Left lung (tissue), 10 donors: ENCODE results near the gene GALNT15. TPM values are rescaled to one million over a fixed set of nuclear protein-coding genes. Genes with fewer than 3 reads are reported as not detected.
A peak's percentile ranks its signal among the peaks of the same experiment; 100 is the strongest.

Experiments
- ATAC-seq: fragments of 200-7000 bp; cut with Tn5 transposase; one replicate; pipeline ENCODE4 v1.9.1; 2020; ENCODE audit warnings: moderate library complexity
- DNase-seq, 4 donors: peaks; one replicate each; pipeline ENCODE4 v3.0.0-alpha.2; 2013 to 2020
- H3K27ac ChIP-seq, 2 donors: fragments of 200-600 bp; sonication (generic) in 1 of 2; one replicate each; pipeline versions ENCODE4 v1.5.0 to v1.8.0; 2020 to 2021
- H3K27me3 ChIP-seq, 2 donors: fragments of 200-600 bp; sonication (generic) in 1 of 2; one replicate each; pipeline versions ENCODE4 v1.5.0 to v1.8.0; 2020 to 2021
- H3K36me3 ChIP-seq, 2 donors: fragments of 200-600 bp; sonication (generic) in 1 of 2; one replicate each; pipeline versions ENCODE4 v1.5.0 to v1.8.0; 2020 to 2021
- H3K4me1 ChIP-seq, 2 donors: fragments of 200-600 bp; one replicate each; pipeline ENCODE4 v1.8.0; 2021
- H3K4me3 ChIP-seq, 2 donors: fragments of 200-600 bp; sonication (generic) in 1 of 2; one replicate each; pipeline versions ENCODE4 v1.5.0 to v1.8.0; 2020 to 2021; ENCODE audit warnings: mild to moderate bottlenecking in 1 of 2
- H3K9me3 ChIP-seq, 2 donors: fragments of 200-600 bp; sonication (generic) in 1 of 2; one replicate each; pipeline versions ENCODE4 v1.5.0 to v1.8.0; 2020 to 2021
- intact Hi-C, 2 donors: fragments of 100-400 bp; cut with DNase I; formaldehyde crosslinking; loops; one replicate each; pipeline versions ENCODE4 v1.11.2 to v1.14.2; 2022
- polyA plus RNA-seq, 6 donors: library from polyadenylated mRNA; unstranded; fragments of 120-200 nt; gene quantifications; one replicate each; pipeline ENCODE4 v1.2.1, GENCODE V29; 2013; ENCODE audit not compliant: insufficient read length in 6 of 6
- total RNA-seq, 2 donors: library from RNA; stranded (reverse); fragmentation: NEBNext Ultra II Directional; extraction: Animal tissue kit (Norgen Biotek cat#: 25700); gene quantifications; one replicate each; pipeline ENCODE4 v1.2.1, GENCODE V29; 2021
- TF ChIP-seq, protein P1 (sequence below), 2 donors: fragments of 200-600 bp; sonication (generic) in 1 of 2; IDR thresholded peaks; one replicate each; pipeline versions ENCODE4 v1.5.0 to v1.8.0; 2021; ENCODE audit warnings: antibody characterized with exemption in 2 of 2
- donor health status: DM: no; HTN: yes; CAD: no.
- donor health status: DM: no; HTN: no; CAD: no.

GALNT15 gene
- total and polyA plus RNA-seq, 8 donors = 0.98 to 4.5 (median 1.9) TPM

DNA sequence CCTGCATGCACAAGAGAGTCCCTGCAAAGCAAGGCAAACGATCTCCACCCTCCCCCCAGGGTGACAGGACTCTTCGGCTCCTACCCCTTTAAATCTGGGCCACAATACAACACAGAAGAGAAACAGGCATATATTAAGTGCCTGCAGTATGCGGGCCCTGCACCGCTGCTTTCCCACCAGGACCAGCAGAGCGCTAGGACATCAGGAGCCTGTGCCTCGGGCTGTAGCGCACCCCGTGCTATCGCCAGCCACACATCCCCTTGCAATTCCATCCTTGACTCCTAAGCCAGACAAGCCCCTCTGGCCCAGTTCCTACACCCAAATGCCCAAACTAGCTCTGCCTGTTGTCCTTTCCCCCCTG, 4.1 kb downstream of the GALNT15 start:
- Histone ChIP-seq H3K4me3 (no peak overlapping the region), H3K4me1 (peaks cover 3 to 21% of the 10 kb centered on the region in 2 donors), H3K36me3 (no peaks in the 10 kb centered on the region), H3K27me3 (peaks cover 0 to 3% of the 10 kb centered on the region in 2 donors), H3K27ac (no peak overlapping the region), H3K9me3 (no peaks in the 10 kb centered on the region)
- TF ChIP-seq, protein P1, sequence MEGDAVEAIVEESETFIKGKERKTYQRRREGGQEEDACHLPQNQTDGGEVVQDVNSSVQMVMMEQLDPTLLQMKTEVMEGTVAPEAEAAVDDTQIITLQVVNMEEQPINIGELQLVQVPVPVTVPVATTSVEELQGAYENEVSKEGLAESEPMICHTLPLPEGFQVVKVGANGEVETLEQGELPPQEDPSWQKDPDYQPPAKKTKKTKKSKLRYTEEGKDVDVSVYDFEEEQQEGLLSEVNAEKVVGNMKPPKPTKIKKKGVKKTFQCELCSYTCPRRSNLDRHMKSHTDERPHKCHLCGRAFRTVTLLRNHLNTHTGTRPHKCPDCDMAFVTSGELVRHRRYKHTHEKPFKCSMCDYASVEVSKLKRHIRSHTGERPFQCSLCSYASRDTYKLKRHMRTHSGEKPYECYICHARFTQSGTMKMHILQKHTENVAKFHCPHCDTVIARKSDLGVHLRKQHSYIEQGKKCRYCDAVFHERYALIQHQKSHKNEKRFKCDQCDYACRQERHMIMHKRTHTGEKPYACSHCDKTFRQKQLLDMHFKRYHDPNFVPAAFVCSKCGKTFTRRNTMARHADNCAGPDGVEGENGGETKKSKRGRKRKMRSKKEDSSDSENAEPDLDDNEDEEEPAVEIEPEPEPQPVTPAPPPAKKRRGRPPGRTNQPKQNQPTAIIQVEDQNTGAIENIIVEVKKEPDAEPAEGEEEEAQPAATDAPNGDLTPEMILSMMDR (IDR thresholded peaks at IDR 0.05) = no peak
- intact Hi-C loops = no loop called here
- DNase-seq = no peak
- ATAC-seq = no peak

DNA sequence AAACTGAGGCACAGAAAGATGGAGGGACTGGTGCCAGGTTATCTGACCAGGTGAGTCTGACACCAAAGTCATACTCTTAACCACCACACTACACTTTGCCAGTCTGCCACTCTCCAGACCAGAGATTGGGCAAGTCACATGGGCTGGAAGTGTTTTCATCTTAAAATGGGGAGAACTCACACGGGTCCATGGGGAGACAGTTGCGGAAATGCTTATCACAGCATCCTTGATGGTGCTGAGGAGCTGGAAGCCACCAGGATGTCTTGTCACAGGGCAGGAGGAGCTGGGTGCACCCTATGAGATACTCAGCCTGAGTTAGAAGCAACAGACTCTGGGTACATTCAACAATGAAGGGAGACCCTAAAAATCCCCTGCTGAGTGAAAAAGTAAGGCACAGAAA, 4.8 kb downstream of the GALNT15 start:
- no peak overlapping the region for H3K27ac ChIP-seq
- H3K27me3 ChIP-seq = peaks cover 0 to 3% of the 10 kb centered on the region in 2 donors
- no peak overlapping the region for H3K4me3 ChIP-seq
- no peaks in the 10 kb centered on the region for H3K36me3 ChIP-seq
- no peaks in the 10 kb centered on the region for H3K9me3 ChIP-seq
- DNase-seq (no peak), ATAC-seq (no peak)
- TF ChIP-seq, protein P1 (IDR thresholded peaks at IDR 0.05) = no peak
- H3K4me1 ChIP-seq = peaks cover 3 to 21% of the 10 kb centered on the region in 2 donors
- intact Hi-C loops = no loop called here

DNA sequence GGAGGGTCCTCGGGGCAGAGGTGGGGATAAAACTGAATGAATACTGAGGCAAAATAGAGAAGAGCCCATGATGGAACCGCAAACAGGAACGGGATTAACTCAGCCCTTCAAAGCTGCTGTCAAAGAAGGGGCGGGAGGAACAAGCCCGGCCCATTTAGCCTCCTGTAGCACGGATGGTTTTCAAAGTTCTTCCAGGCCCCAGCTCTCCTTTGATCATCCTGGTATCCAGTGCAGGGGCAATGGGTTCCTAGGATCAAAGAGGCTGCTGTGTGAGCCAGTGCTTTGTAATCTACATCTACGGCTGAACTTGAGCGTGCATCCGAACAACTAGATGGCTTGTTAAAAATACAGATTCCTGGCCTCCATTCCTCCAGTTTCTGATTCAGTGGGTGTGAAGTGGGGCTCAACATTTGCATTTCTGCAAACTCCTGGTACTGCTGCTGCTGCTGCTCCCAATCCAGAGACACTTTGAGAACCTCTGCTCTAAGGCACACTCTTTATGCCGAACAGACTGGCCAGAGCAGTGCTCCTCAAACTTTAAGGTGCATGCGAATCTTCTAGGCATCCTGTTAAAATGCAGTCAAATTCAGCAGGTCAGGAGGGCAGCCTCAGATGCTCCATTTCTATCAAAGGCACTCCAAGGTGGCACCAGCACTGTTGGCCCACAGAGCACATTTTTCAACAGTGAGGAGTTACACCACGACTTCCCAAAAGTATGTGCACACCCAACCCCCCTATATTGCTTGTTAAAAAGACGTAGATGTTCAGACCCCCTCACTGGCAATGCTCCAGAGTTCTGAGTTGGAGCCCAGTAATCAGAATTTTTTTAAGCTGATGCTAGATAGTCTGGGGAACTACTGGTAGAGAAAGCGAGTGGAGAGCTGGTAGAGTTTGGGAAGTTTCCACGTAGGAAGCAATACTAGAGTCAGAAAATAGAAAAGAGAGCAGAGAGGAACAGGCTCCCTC, 5.6 kb downstream of the GALNT15 start:
- Histone ChIP-seq H3K4me1 (peaks cover 3 to 16% of the 10 kb centered on the region in 2 donors), H3K9me3 (no peaks in the 10 kb centered on the region), H3K4me3 (no peak overlapping the region), H3K27me3 (peaks cover 0 to under 1% of the 10 kb centered on the region in 2 donors), H3K27ac (no peak overlapping the region), H3K36me3 (no peaks in the 10 kb centered on the region)
- DNase-seq = no peak
- no peak for ATAC-seq
- intact Hi-C loops = loop anchor here in 1 of 2 donors (5.0 kb wide), 1 partner anchor 128 kb away; no protein-coding TSS in a partner anchor
- TF ChIP-seq, protein P1 (IDR thresholded peaks at IDR 0.05) = no peak

DNA sequence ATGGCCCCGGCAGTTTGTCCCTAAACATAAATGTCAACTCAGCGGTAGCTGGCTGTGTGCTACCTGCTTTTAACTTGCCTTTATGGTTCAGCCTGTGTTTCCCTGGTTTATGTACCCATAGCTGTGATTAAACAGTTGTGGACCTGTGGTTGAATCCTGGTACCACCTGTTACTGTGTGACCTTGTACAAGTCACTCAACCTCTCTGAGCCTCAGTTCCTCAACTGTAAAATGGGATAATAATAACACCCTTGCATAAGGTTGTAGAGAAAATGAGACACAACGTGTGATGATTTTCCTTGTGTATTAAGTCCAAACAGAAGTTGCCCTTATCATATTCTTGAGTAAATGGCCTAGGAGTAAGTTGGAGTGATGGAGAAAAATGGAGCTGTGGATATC, 6.3 kb downstream of the GALNT15 start:
- no peak overlapping the region for H3K4me3 ChIP-seq
- H3K36me3 ChIP-seq = no peaks in the 10 kb centered on the region
- H3K4me1 ChIP-seq = peaks cover 3 to 15% of the 10 kb centered on the region in 2 donors
- no peak for DNase-seq
- intact Hi-C loops = loop anchor here in 1 of 2 donors (5.0 kb wide), 1 partner anchor 128 kb away; no protein-coding TSS in a partner anchor
- no peak overlapping the region for H3K27ac ChIP-seq
- TF ChIP-seq, protein P1 (IDR thresholded peaks at IDR 0.05) = no peak
- no peaks in the 10 kb centered on the region for H3K27me3 ChIP-seq
- ATAC-seq = no peak
- no peaks in the 10 kb centered on the region for H3K9me3 ChIP-seq

DNA sequence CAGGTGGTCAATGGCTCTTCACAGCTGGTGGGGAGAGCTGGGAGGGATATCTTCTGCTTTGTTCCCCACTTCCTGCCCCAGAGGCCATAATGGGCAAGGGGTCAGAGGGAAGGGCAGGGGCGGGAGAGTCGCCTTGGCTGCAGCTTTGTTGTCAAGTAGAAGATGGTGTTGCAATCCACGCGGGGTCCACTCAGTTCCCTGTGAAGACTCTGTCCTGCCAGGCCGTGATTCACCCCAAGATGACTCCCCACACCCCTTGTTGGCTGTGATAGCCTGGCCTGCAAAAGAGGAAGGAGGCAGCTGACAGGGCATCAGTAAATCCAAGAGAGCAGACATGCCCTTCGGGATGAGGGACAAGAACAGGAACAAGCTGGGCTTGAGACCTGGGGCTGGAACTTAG, 6.9 kb downstream of the GALNT15 start:
- H3K9me3 ChIP-seq = no peaks in the 10 kb centered on the region
- no peak overlapping the region for H3K4me3 ChIP-seq
- TF ChIP-seq, protein P1 (IDR thresholded peaks at IDR 0.05) = no peak
- H3K4me1 ChIP-seq = peaks cover 3 to 15% of the 10 kb centered on the region in 2 donors
- intact Hi-C loops = loop anchor here in 1 of 2 donors (5.0 kb wide), 1 partner anchor 129 kb away; no protein-coding TSS in a partner anchor
- no peak overlapping the region for H3K27ac ChIP-seq
- peak; percentile 58 for ATAC-seq
- peak in 2 of 4 donors; percentile 77 to 81 for DNase-seq
- H3K36me3 ChIP-seq = no peaks in the 10 kb centered on the region
- no peaks in the 10 kb centered on the region for H3K27me3 ChIP-seq
